A549 (cell line): Measurements from ENCODE around the gene XRN1. TPM values are rescaled to one million over a fixed set of nuclear protein-coding genes. Genes with fewer than 3 reads are reported as not detected.
A peak's percentile ranks its signal among the peaks of the same experiment; 100 is the strongest.
"Not testable (repeated sequence)": the region's sequence is repeated elsewhere in the genome, so short reads cannot be mapped to it uniquely, and the experiment has no call there.

Source experiments
- ATAC-seq, 2 experiments: fragments of 200-7000 bp in 1 of 2; fragments of >200 bp in 1 of 2; cut with Nextera tagmentation in 1 of 2; cut with Tn5 transposase in 1 of 2; 3 replicates each; pipeline versions ENCODE4 v1.8.0 to v1.9.1; 2018 to 2020; ENCODE audit warnings: mild to moderate bottlenecking in 1 of 2, moderate library complexity in 1 of 2
- CTCF ChIA-PET: fragments of 300-600 bp; sonication (Branson Sonifier 250); formaldehyde crosslinking; extraction: SDS; loops from one replicate; lab custom pipeline; 2021; ENCODE audit warnings: antibody characterized with exemption, inconsistent platforms; lab: Yijun Ruan, JAX
- POLR2A ChIA-PET: fragments of 350-600 bp; formaldehyde crosslinking; extraction: SDS; loops from one replicate; lab custom pipeline; 2021; ENCODE audit warnings: antibody characterized with exemption, inconsistent platforms; lab: Yijun Ruan, JAX
- DNase-seq, 2 experiments: peaks; one replicate each; pipeline versions ENCODE4 v3.0.0 to v3.0.0-alpha.2; 2011 to 2016; ENCODE audit warnings: low read depth in 1 of 2, low spot score in 1 of 2
- FAIRE-seq: peaks from 2 replicates; lab custom pipeline; 2011; peaks lifted over from hg19 to GRCh38; lab: Jason Lieb, UNC
- H3K27ac ChIP-seq, 2 experiments: fragments of >200 bp; sonication (Bioruptor Twin); formaldehyde crosslinking; 3 replicates each; pipeline ENCODE4 v1.5.1; 2016 to 2017
- H3K4me1 ChIP-seq: fragments of >200 bp; sonication (Bioruptor Twin); formaldehyde crosslinking; 3 replicates; pipeline ENCODE4 v1.6.1; 2016
- H3K4me2 ChIP-seq: fragments of >200 bp; sonication (Bioruptor Twin); formaldehyde crosslinking; 3 replicates; pipeline ENCODE4 v1.6.1; 2016
- H3K4me3 ChIP-seq: fragments of >200 bp; sonication (Bioruptor Twin); formaldehyde crosslinking; 3 replicates; pipeline ENCODE4 v1.5.1; 2016
- H3K9me3 ChIP-seq: fragments of >200 bp; sonication (Bioruptor Twin); formaldehyde crosslinking; 3 replicates; pipeline ENCODE4 v1.6.1; 2016
- CHD4 ChIP-seq: fragments of 200-600 bp; sonication (generic); IDR thresholded peaks from 2 replicates; pipeline ENCODE4 v1.6.1; 2016; ENCODE audit warnings: antibody characterized with exemption, mild to moderate bottlenecking, borderline replicate concordance
- E2F6 ChIP-seq: IDR thresholded peaks from 2 replicates; pipeline ENCODE4 v1.6.1; 2012; ENCODE audit warnings: low read depth, borderline replicate concordance
- EHF ChIP-seq: fragments of 250-450 bp; sonication (Bioruptor Pico); IDR thresholded peaks from 2 replicates; pipeline ENCODE4 v1.5.0; 2020; ENCODE audit warnings: mild to moderate bottlenecking
- FOSB ChIP-seq: fragments of 250-450 bp; sonication (Bioruptor Pico); IDR thresholded peaks from 2 replicates; pipeline ENCODE4 v1.5.0; 2020; ENCODE audit warnings: mild to moderate bottlenecking, moderate library complexity
- HDAC2 ChIP-seq: fragments of 200-600 bp; sonication (generic); IDR thresholded peaks from 2 replicates; pipeline ENCODE4 v1.6.1; 2016
- JUNB ChIP-seq: fragments of >200 bp; sonication (Bioruptor Twin); formaldehyde crosslinking; IDR thresholded peaks from 2 replicates; pipeline ENCODE4 v1.6.1; 2016
- MAFK ChIP-seq: fragments of 450-650 bp; IDR thresholded peaks from 2 replicates; pipeline ENCODE4 v1.6.1; 2014; ENCODE audit not compliant: partially characterized antibody
- POLR2A ChIP-seq: IDR thresholded peaks from 2 replicates; pipeline ENCODE4 v1.6.1; 2012; ENCODE audit warnings: mild to moderate bottlenecking, low read length
- ZFP36 ChIP-seq: fragments of 450-650 bp; IDR thresholded peaks from 2 replicates; pipeline ENCODE4 v1.6.1; 2014; ENCODE audit warnings: borderline replicate concordance; ENCODE audit not compliant: partially characterized antibody
- WGBS: methylation state at CpG from one replicate; pipeline ENCODE4 v1.1.6; 2017; ENCODE audit errors: missing lambda C conversion rate; 5-methylcytosine and 5-hydroxymethylcytosine counted together
- polyA plus RNA-seq, 4 experiments: library from polyadenylated mRNA; depleted of rRNA in 3 of 4; stranded (reverse); fragments of >200 nt; fragmentation: RNase III in 1 of 4; extraction: RNeasy Plus Mini Kit Qiagen cat#74134 plus additional on column Dnase treatment in 1 of 4; gene quantifications; 2 replicates in 3 of 4; 3 replicates in 1 of 4; pipeline ENCODE4 v1.2.3, GENCODE V29; 2011 to 2017
- TF ChIP-seq, protein P1 (sequence below): fragments of 450-650 bp; IDR thresholded peaks from 2 replicates; pipeline ENCODE4 v1.6.1; 2014; ENCODE audit warnings: antibody characterized with exemption
- TF ChIP-seq, protein P2 (sequence below): fragments of 250-450 bp; sonication (Bioruptor Pico); IDR thresholded peaks from 2 replicates; pipeline ENCODE4 v1.5.0; 2021; ENCODE audit warnings: mild to moderate bottlenecking, moderate library complexity, borderline replicate concordance

Gene XRN1
- polyA plus RNA-seq, 2 of the 4 experiments (the other 2 are of a cell fraction), result 4.2 to 22.6 TPM

DNA sequence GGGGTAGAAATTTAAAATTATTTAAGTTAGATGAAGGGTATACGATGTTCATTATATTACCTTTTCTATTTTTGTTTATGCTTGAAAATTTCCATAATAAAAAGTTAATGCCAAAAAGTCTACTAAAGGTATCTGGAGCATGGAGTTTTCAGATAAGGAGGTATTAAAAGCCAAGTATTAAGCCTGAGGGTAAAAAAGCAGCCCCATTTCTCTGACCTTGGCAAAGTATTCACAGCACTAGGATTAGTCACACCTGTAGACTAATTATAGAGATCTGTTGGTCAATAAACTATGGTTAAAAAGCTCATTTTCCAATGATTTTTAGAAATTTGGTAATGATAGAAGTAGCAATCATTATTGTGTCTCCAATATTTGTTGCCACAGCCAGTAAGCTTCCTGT is 23.1 kb downstream of the XRN1 start:
- FAIRE-seq (no peak), ATAC-seq (no peak), DNase-seq (no peak)

GRCh38 chr3:142418926-142419592 is 28.8 kb downstream of the XRN1 start:
- 90% methylated on average over 5 of the region's 5 CpGs for whole genome bisulfite sequencing
- H3K4me1 ChIP-seq, result peaks cover 6% of the 10 kb centered on the region; the same call in 2 of the 3 replicates
- no peak overlapping the region for H3K27ac ChIP-seq
- ATAC-seq (no peak), FAIRE-seq (no peak), DNase-seq (no peak)
- TF ChIP-seq, protein P1, sequence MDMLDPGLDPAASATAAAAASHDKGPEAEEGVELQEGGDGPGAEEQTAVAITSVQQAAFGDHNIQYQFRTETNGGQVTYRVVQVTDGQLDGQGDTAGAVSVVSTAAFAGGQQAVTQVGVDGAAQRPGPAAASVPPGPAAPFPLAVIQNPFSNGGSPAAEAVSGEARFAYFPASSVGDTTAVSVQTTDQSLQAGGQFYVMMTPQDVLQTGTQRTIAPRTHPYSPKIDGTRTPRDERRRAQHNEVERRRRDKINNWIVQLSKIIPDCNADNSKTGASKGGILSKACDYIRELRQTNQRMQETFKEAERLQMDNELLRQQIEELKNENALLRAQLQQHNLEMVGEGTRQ, result no peak
- no peak for TF ChIP-seq ZFP36
- TF ChIP-seq FOSB (CRISPR knock-in tag), result no peak
- TF ChIP-seq, protein P2, sequence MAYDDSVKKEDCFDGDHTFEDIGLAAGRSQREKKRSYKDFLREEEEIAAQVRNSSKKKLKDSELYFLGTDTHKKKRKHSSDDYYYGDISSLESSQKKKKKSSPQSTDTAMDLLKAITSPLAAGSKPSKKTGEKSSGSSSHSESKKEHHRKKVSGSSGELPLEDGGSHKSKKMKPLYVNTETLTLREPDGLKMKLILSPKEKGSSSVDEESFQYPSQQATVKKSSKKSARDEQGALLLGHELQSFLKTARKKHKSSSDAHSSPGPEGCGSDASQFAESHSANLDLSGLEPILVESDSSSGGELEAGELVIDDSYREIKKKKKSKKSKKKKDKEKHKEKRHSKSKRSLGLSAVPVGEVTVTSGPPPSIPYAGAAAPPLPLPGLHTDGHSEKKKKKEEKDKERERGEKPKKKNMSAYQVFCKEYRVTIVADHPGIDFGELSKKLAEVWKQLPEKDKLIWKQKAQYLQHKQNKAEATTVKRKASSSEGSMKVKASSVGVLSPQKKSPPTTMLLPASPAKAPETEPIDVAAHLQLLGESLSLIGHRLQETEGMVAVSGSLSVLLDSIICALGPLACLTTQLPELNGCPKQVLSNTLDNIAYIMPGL (CRISPR knock-in tag), result no peak
- TF ChIP-seq EHF (CRISPR knock-in tag), result no peak
- no peak for TF ChIP-seq HDAC2
- no peak overlapping the region for H3K4me3 ChIP-seq
- H3K9me3 ChIP-seq, result no peaks in the 10 kb centered on the region
- ChIA-PET CTCF (no interaction called here), POLR2A (interaction anchor here (0.6 kb wide), 1 partner anchor 113 kb away, joined by 3 read pairs; no protein-coding TSS in a partner anchor)
- no peak overlapping the region for H3K4me2 ChIP-seq

More for the DNA sequence above, 23.1 kb downstream of the XRN1 start:
- Histone ChIP-seq H3K27ac (no peak overlapping the region), H3K4me2 (no peak overlapping the region), H3K4me1 (no peaks in the 10 kb centered on the region), H3K4me3 (no peak overlapping the region), H3K9me3 (no peaks in the 10 kb centered on the region)
- TF ChIP-seq POLR2A, result no peak
- TF ChIP-seq E2F6, result no peak
- no peak for TF ChIP-seq JUNB
- 90% methylated on average over 1 of the region's 1 CpG for WGBS
- CTCF ChIA-PET, result no interaction called here
- POLR2A ChIA-PET, result no interaction called here

DNA sequence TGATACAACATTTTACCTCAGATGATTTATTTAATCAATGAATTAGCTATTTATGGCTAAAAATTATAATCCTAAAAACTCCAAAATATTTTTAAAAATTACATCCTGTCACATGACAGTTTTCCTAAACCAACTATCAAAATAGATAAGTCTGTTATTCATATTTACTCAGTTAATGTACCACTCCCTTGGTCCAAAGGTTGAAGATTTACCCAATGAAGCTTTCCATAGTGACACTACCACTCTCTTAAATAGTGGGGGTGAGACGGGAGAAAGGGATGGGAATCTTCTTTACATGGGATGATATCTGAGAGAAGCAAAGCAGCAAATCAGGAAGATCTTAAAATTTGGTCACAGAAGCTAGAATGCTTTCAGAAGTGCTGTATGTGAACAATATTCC is 30.5 kb downstream of the XRN1 start:
- Histone ChIP-seq H3K4me2 (peak overlapping the region; percentile 15; the same call in 1 of the 3 replicates), H3K4me3 (no peak overlapping the region), H3K27ac (no peak overlapping the region), H3K9me3 (no peaks in the 10 kb centered on the region), H3K4me1 (peaks cover 6% of the 10 kb centered on the region; the same call in 2 of the 3 replicates)
- CTCF ChIA-PET, result interaction anchor here (0.9 kb wide), 1 partner anchor 411 kb away, joined by 3 read pairs; no protein-coding TSS in a partner anchor
- no peak for TF ChIP-seq CHD4
- peak; percentile 41 for TF ChIP-seq MAFK
- TF ChIP-seq HDAC2, result no peak
- WGBS, result 64% methylated on average over 1 of the region's 1 CpG
- FAIRE-seq (no peak), ATAC-seq (no peak), DNase-seq (no peak)
- POLR2A ChIA-PET, result no interaction called here

DNA sequence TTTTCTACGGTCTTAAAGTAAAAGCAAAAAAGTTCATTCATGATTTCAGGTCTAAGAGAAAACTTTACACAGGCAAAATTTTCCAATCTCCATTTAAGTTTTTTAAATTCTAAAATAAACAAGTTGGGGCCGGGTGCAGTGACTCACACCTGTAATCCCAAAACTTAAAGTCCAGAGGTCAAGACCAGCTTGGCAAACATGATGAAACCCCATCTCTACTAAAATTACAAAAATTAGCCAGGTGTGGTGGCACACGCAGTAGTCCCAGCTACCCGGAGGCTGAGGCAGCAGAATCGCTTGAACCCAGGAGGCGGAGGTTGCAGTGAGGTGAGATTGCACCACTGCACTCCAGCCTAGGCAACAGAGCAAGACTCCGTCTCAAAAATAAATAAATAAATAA is 47.3 kb downstream of the XRN1 start:
- H3K4me2 ChIP-seq, result peak overlapping the region; percentile 15; the same call in 1 of the 3 replicates
- DNase-seq, FAIRE-seq, H3K4me3 ChIP-seq, CTCF ChIA-PET, H3K27ac ChIP-seq, POLR2A ChIA-PET, H3K9me3 ChIP-seq, H3K4me1 ChIP-seq, ATAC-seq: not testable (repeated sequence)
- 83% methylated on average over 7 of the region's 7 CpGs for WGBS
